HepG2 (cell line): ENCODE measurements around the gene PUDP. TPM values are rescaled to one million over a fixed set of nuclear protein-coding genes. Genes with fewer than 3 reads are reported as not detected.

Experiments used
- ATAC-seq: fragments of 200-7000 bp; cut with Tn5 transposase; 3 replicates; pipeline ENCODE4 v1.9.1; 2020; ENCODE audit warnings: mild to moderate bottlenecking, moderate library complexity
- BruUV-seq: library from RNA; stranded (reverse); fragments of 400-500 nt; replicated peaks from 2 replicates; lab custom pipeline; 2021; lab: Mats Ljungman, UMichigan
- CTCF ChIA-PET: fragments of 300-600 bp; formaldehyde crosslinking; extraction: SDS; loops from one replicate; lab custom pipeline; 2021; ENCODE audit warnings: low total read pairs, inconsistent platforms, low intra/inter-chr PET ratio; lab: Yijun Ruan, JAX
- POLR2A ChIA-PET: fragments of 350-600 bp; sonication (Branson Sonifier 250); formaldehyde crosslinking; loops from one replicate; lab custom pipeline; 2020; ENCODE audit warnings: antibody characterized with exemption, inconsistent platforms; lab: Yijun Ruan, JAX
- DNase-seq: peaks from one replicate; pipeline ENCODE4 v3.0.0-alpha.2; 2015; ENCODE audit warnings: low spot score
- FAIRE-seq: peaks from 3 replicates; lab custom pipeline; 2011; peaks lifted over from hg19 to GRCh38; lab: Jason Lieb, UNC
- H2AFZ ChIP-seq: one replicate; pipeline ENCODE4 v1.6.1; 2011; ENCODE audit warnings: low read length, inconsistent platforms
- H3K27ac ChIP-seq: fragments of 300-600 bp; 3 replicates; pipeline ENCODE4 v1.8.0; 2011; ENCODE audit warnings: mixed run types, mild to moderate bottlenecking, mixed read lengths, low read length, inconsistent platforms; ENCODE audit not compliant: insufficient read depth; ENCODE audit errors: extremely low read length
- H3K27me3 ChIP-seq, 2 experiments: fragments of 200-600 bp in 1 of 2; 2 replicates in 1 of 2; 3 replicates in 1 of 2; pipeline versions ENCODE4 v1.6.0 to v1.8.0; 2011; ENCODE audit warnings: low read length in 2 of 2, mild to moderate bottlenecking in 2 of 2, moderate library complexity in 2 of 2, inconsistent platforms in 1 of 2; ENCODE audit not compliant: insufficient read depth in 2 of 2, control insufficient read depth in 1 of 2
- H3K36me3 ChIP-seq, 2 experiments: fragments of 200-600 bp in 1 of 2; replicated peaks in 1 of 2; 2 replicates in 1 of 2; 3 replicates in 1 of 2; pipeline versions ENCODE4 v1.5.1 to v1.8.0; 2011; ENCODE audit warnings: low read length in 2 of 2, inconsistent platforms in 1 of 2; ENCODE audit not compliant: insufficient read depth in 2 of 2, control insufficient read depth in 1 of 2
- H3K4me1 ChIP-seq: 2 replicates; pipeline ENCODE4 v1.5.1; 2012; ENCODE audit warnings: low read length, inconsistent platforms; ENCODE audit not compliant: insufficient read depth
- H3K4me2 ChIP-seq: 2 replicates; pipeline ENCODE4 v1.6.0; 2011; ENCODE audit warnings: low read depth, low read length, inconsistent platforms
- H3K4me3 ChIP-seq, 3 experiments: fragments of 200-600 bp in 1 of 3; sonication (generic), shearing (Covaris generic) in 1 of 3; replicated peaks in 1 of 3; 2 replicates each; pipeline ENCODE4 v1.5.1; 2011 to 2016; ENCODE audit warnings: low read length in 3 of 3, inconsistent platforms in 2 of 3, low read depth in 2 of 3, mild to moderate bottlenecking in 2 of 3, control low read depth in 1 of 3, mixed read lengths in 1 of 3; ENCODE audit not compliant: insufficient read depth in 1 of 3
- H3K79me2 ChIP-seq: one replicate; pipeline ENCODE4 v1.6.1; 2011; ENCODE audit warnings: low read length, inconsistent platforms; ENCODE audit not compliant: insufficient read depth
- H3K9ac ChIP-seq: 2 replicates; pipeline ENCODE4 v1.6.0; 2011; ENCODE audit warnings: mild to moderate bottlenecking, low read depth, low read length, inconsistent platforms; ENCODE audit not compliant: insufficient read depth
- H3K9me3 ChIP-seq: 2 replicates; pipeline ENCODE4 v1.5.1; 2012; ENCODE audit warnings: mild to moderate bottlenecking, low read length
- H4K20me1 ChIP-seq: 2 replicates; pipeline ENCODE4 v1.6.0; 2011; ENCODE audit warnings: inconsistent platforms, mild to moderate bottlenecking, low read length, moderate library complexity; ENCODE audit not compliant: insufficient read depth
- ARNT ChIP-seq: fragments of 450-650 bp; IDR thresholded peaks from 2 replicates; pipeline ENCODE4 v1.6.1; 2017
- HNRNPK ChIP-seq: fragments of 200-400 bp; formaldehyde crosslinking; IDR thresholded peaks from 2 replicates; pipeline ENCODE4 v1.6.1; 2018; ENCODE audit warnings: low read length, low read depth, moderate library complexity, mild to moderate bottlenecking; ENCODE audit not compliant: poor library complexity, severe bottlenecking
- LCORL ChIP-seq, 2 experiments: fragments of 450-650 bp in 1 of 2; sonication (generic) in 1 of 2; formaldehyde crosslinking in 1 of 2; IDR thresholded peaks; 2 replicates each; pipeline versions ENCODE4 v1.5.0 to v1.6.1; 2017 to 2020; ENCODE audit warnings: antibody characterized with exemption in 1 of 2, missing genetic modification reagents in 1 of 2
- NFAT5 ChIP-seq: sonication (generic); formaldehyde crosslinking; IDR thresholded peaks from 2 replicates; pipeline ENCODE4 v1.4.0; 2020; ENCODE audit warnings: missing genetic modification reagents
- REST ChIP-seq, 2 experiments: IDR thresholded peaks; 2 replicates each; pipeline ENCODE4 v1.6.1; 2011 to 2012; ENCODE audit warnings: low read length in 2 of 2, borderline replicate concordance in 1 of 2, low read depth in 1 of 2, mild to moderate bottlenecking in 1 of 2, moderate library complexity in 1 of 2
- TEAD2 ChIP-seq: sonication (generic); formaldehyde crosslinking; IDR thresholded peaks from 2 replicates; pipeline ENCODE4 v1.9.0; 2021; ENCODE audit warnings: missing genetic modification reagents
- ZNF446 ChIP-seq: sonication (generic); formaldehyde crosslinking; IDR thresholded peaks from 2 replicates; pipeline ENCODE4 v1.5.0; 2020; ENCODE audit warnings: mild to moderate bottlenecking, missing genetic modification reagents
- ZNF614 ChIP-seq: IDR thresholded peaks from 2 replicates; pipeline ENCODE4 v1.6.1; 2018; ENCODE audit warnings: missing biosample characterization, missing genetic modification reagents, inconsistent platforms, borderline replicate concordance
- ZNF709 ChIP-seq: sonication (generic); formaldehyde crosslinking; IDR thresholded peaks from 2 replicates; pipeline ENCODE4 v1.5.0; 2020; ENCODE audit warnings: mild to moderate bottlenecking, missing genetic modification reagents
- WGBS: methylation state at CpG from one replicate; pipeline ENCODE4 v1.1.6; 2017; ENCODE audit warnings: low lambda C conversion rate; 5-methylcytosine and 5-hydroxymethylcytosine counted together
- in situ Hi-C: cut with HindIII; loops from 2 replicates; pipeline ENCODE4 v1.10.0; 2017; ENCODE audit warnings: low pct_unique_long_range_greater_than_20kb; ENCODE audit not compliant: extremely low pct_ligation_motif_present
- intact Hi-C: fragments of 100-400 bp; cut with micrococcal nuclease; formaldehyde crosslinking; loops from one replicate; pipeline ENCODE4 v1.10.0; 2022; ENCODE audit not compliant: unreplicated experiment
- polyA plus RNA-seq, 8 experiments: library from polyadenylated mRNA; depleted of rRNA in 3 of 8; stranded (reverse) in 7 of 8; unstranded in 1 of 8; fragments of >200 nt; fragmentation: Illumina TruSeq in 4 of 8; extraction: Trizol in 4 of 8; gene quantifications; 2 replicates each; pipeline versions ENCODE4 v1.2.1 to v1.2.3, GENCODE V29; 2011 to 2016; ENCODE audit warnings: low read depth in 4 of 8, missing spikeins in 1 of 8, mixed read lengths in 1 of 8; ENCODE audit not compliant: insufficient read depth in 1 of 8
- total RNA-seq, 5 experiments: library from RNA; depleted of rRNA; stranded (reverse); fragments of >200 nt; fragmentation: Illumina TruSeq; extraction: Trizol; gene quantifications; 2 replicates each; pipeline ENCODE4 v1.2.3, GENCODE V29; 2016; ENCODE audit warnings: low read depth in 1 of 5

PUDP gene
- total and polyA plus RNA-seq, 2 of the 13 experiments (the other 11 are each of a cell fraction or from before 2014, with no cell fraction given): 7.5 to 23.5 TPM

- Histone ChIP-seq H3K4me3 (no peak overlapping the region), H3K4me1 (0 out of 2 replicates have a peak, but pooled peaks cover 5% of the 10 kb centered on the region), H3K27ac (no peak overlapping the region), H4K20me1 (no peaks in the 10 kb centered on the region), H3K79me2 (no peaks in the 10 kb centered on the region), H3K27me3 (no peaks in the 10 kb centered on the region), H3K9me3 (no peaks in the 10 kb centered on the region), H3K4me2 (no peak overlapping the region), H2AFZ (no peak overlapping the region), H3K36me3 (no peaks in the 10 kb centered on the region), H3K9ac (no peak overlapping the region)
- FAIRE-seq: no peak
- no peak for DNase-seq
- 96% methylated on average over 4 of the region's 7 CpGs for WGBS
- in situ Hi-C loops (no loop called here), intact Hi-C loops (no loop called here)
- CTCF ChIA-PET: no interaction called here
- no peak for ATAC-seq
- POLR2A ChIA-PET: no interaction called here
- BruUV-seq: no TSS peak
- TF ChIP-seq TEAD2 (no peak), ZNF709 (CRISPR knock-in tag) (no peak), REST (IDR thresholded peaks at IDR 0.05; ENCODE audit: borderline replicate concordance in 1 of 2, low read depth in 1 of 2, low read length in 2 of 2) (no peak), ZNF614 (CRISPR knock-in tag) (no peak)
Measured at GRCh38 chrX:7067256-7067655, 80.7 kb downstream of the PUDP start.

GRCh38 chrX:7065473-7065872 lies 82.5 kb downstream of the PUDP start:
- WGBS: 92% methylated on average over 8 of the region's 8 CpGs
- no peak for DNase-seq
- no peak for TF ChIP-seq HNRNPK
- TF ChIP-seq ARNT: no peak
- TF ChIP-seq NFAT5 (CRISPR knock-in tag): no peak
- no peak for TF ChIP-seq LCORL (IDR thresholded peaks at IDR 0.05)
- no peak for TF ChIP-seq LCORL (CRISPR knock-in tag; IDR thresholded peaks at IDR 0.05)
- TF ChIP-seq ZNF446: no peak

More at GRCh38 chrX:7065473-7065872, 82.5 kb downstream of the PUDP start:
- POLR2A ChIA-PET: no interaction called here
- Histone ChIP-seq H3K27me3 (no peaks in the 10 kb centered on the region), H3K79me2 (no peaks in the 10 kb centered on the region), H3K4me3 (no peak overlapping the region), H3K27ac (no peak overlapping the region), H3K36me3 (no peaks in the 10 kb centered on the region), H3K9me3 (no peaks in the 10 kb centered on the region), H4K20me1 (no peaks in the 10 kb centered on the region), H2AFZ (no peak overlapping the region), H3K9ac (no peak overlapping the region), H3K4me1 (0 out of 2 replicates have a peak, but pooled peaks cover 9% of the 10 kb centered on the region), H3K4me2 (no peak overlapping the region)
- intact Hi-C loops (no loop called here), in situ Hi-C loops (no loop called here)
- CTCF ChIA-PET: no interaction called here
- no peak for FAIRE-seq
- no peak for ATAC-seq
- BruUV-seq: no TSS peak
